Activated T-helper 1 cell treated with anti-CD3 and anti-CD28 coated beads, Interleukin-12 subunit alpha, Interleukin-12 subunit beta, Interleukin-2, Interleukin-4 antibody, amounts not matched to agents 30 ng/mL and 10 ng/mL and 1 ng/mL, durations not matched to agents 14 hours and 24 hours and 36 hours (primary cell): Measurements from ENCODE around the gene ADAMTS12. TPM values are rescaled to one million over a fixed set of nuclear protein-coding genes. Genes with fewer than 3 reads are reported as not detected.

Source experiments
- DNase-seq: peaks from one replicate; pipeline ENCODE4 v3.0.0; 2021; ENCODE audit warnings: low spot score
- H3K27ac Mint-ChIP-seq: one replicate; pipeline ENCODE4 v1.8.0; 2021; ENCODE audit warnings: mild to moderate bottlenecking, mixed read lengths
- H3K27me3 Mint-ChIP-seq: one replicate; pipeline ENCODE4 v1.8.0; 2022; ENCODE audit warnings: mild to moderate bottlenecking, moderate library complexity, mixed read lengths; ENCODE audit not compliant: insufficient read depth
- H3K36me3 Mint-ChIP-seq: one replicate; pipeline ENCODE4 v1.8.0; 2021; ENCODE audit warnings: low read depth, mixed read lengths
- H3K4me1 Mint-ChIP-seq: one replicate; pipeline ENCODE4 v1.8.0; 2021; ENCODE audit warnings: low read depth, mixed read lengths
- H3K4me3 Mint-ChIP-seq: one replicate; pipeline ENCODE4 v1.8.0; 2021; ENCODE audit warnings: mild to moderate bottlenecking, moderate library complexity, mixed read lengths
- H3K9me3 Mint-ChIP-seq: one replicate; pipeline ENCODE4 v1.8.0; 2021; ENCODE audit warnings: mixed read lengths
- intact Hi-C: fragments of 100-400 bp; cut with micrococcal nuclease; formaldehyde crosslinking; loops from one replicate; pipeline ENCODE4 v1.15.1; 2024
- total RNA-seq: library from RNA; stranded (reverse); gene quantifications from 2 replicates; pipeline ENCODE4 v1.2.3, GENCODE V29; 2022

The ADAMTS12 gene
- total RNA-seq, 1 donor from 2014 or later = not detected

GRCh38 chr5:33781286-33781685 is 110.5 kb downstream of the ADAMTS12 start:
- Mint-ChIP-seq H3K4me1 (no peaks in the 10 kb centered on the region), H3K27me3 (no peaks in the 10 kb centered on the region), H3K27ac (no peak overlapping the region), H3K4me3 (no peak overlapping the region), H3K9me3 (no peaks in the 10 kb centered on the region), H3K36me3 (no peaks in the 10 kb centered on the region)
- intact Hi-C loops = no loop called here
- no peak for DNase-seq

GRCh38 chr5:33776151-33776660 is 115.6 kb downstream of the ADAMTS12 start:
- H3K4me3 Mint-ChIP-seq = no peak overlapping the region
- no peaks in the 10 kb centered on the region for H3K36me3 Mint-ChIP-seq

GRCh38 chr5:33774341-33774740 is 117.4 kb downstream of the ADAMTS12 start:
- no peak overlapping the region for H3K27ac Mint-ChIP-seq
- H3K27me3 Mint-ChIP-seq = peaks cover 4% of the 10 kb centered on the region
- H3K36me3 Mint-ChIP-seq = no peaks in the 10 kb centered on the region
- DNase-seq = no peak
- H3K4me3 Mint-ChIP-seq = no peak overlapping the region
- H3K4me1 Mint-ChIP-seq = no peaks in the 10 kb centered on the region
- H3K9me3 Mint-ChIP-seq = no peaks in the 10 kb centered on the region
- intact Hi-C loops = no loop called here

More at GRCh38 chr5:33776151-33776660, 115.6 kb downstream of the ADAMTS12 start:
- H3K27ac Mint-ChIP-seq = no peak overlapping the region
- H3K4me1 Mint-ChIP-seq = no peaks in the 10 kb centered on the region
- H3K27me3 Mint-ChIP-seq = no peaks in the 10 kb centered on the region
- intact Hi-C loops = no loop called here
- H3K9me3 Mint-ChIP-seq = no peaks in the 10 kb centered on the region
- DNase-seq = no peak

GRCh38 chr5:33772380-33772897 is 119.4 kb downstream of the ADAMTS12 start:
- Mint-ChIP-seq H3K27me3 (peaks cover 5% of the 10 kb centered on the region), H3K27ac (no peak overlapping the region), H3K36me3 (no peaks in the 10 kb centered on the region), H3K9me3 (no peaks in the 10 kb centered on the region), H3K4me3 (no peak overlapping the region), H3K4me1 (no peaks in the 10 kb centered on the region)
- no peak for DNase-seq
- intact Hi-C loops = no loop called here

GRCh38 chr5:33769968-33770367 is 121.8 kb downstream of the ADAMTS12 start:
- Mint-ChIP-seq H3K36me3 (no peaks in the 10 kb centered on the region), H3K27ac (no peak overlapping the region), H3K4me3 (no peak overlapping the region), H3K9me3 (no peaks in the 10 kb centered on the region), H3K27me3 (peaks cover 5% of the 10 kb centered on the region), H3K4me1 (no peaks in the 10 kb centered on the region)
- intact Hi-C loops = no loop called here
- no peak for DNase-seq

- Mint-ChIP-seq H3K36me3 (no peaks in the 10 kb centered on the region), H3K4me3 (no peak overlapping the region), H3K9me3 (no peaks in the 10 kb centered on the region), H3K27me3 (peaks cover 5% of the 10 kb centered on the region), H3K27ac (no peak overlapping the region), H3K4me1 (no peaks in the 10 kb centered on the region)
- intact Hi-C loops = no loop called here
- no peak for DNase-seq
Observed at GRCh38 chr5:33769196-33769595, 122.6 kb downstream of the ADAMTS12 start.

- Mint-ChIP-seq H3K4me1 (no peaks in the 10 kb centered on the region), H3K4me3 (no peak overlapping the region)
- no peak for DNase-seq
Observed at GRCh38 chr5:33766023-33766422, 125.8 kb downstream of the ADAMTS12 start.

GRCh38 chr5:33764786-33765185 is 127.0 kb downstream of the ADAMTS12 start:
- DNase-seq = no peak
- intact Hi-C loops = no loop called here
- Mint-ChIP-seq H3K36me3 (no peaks in the 10 kb centered on the region), H3K4me3 (no peak overlapping the region), H3K27ac (no peak overlapping the region), H3K27me3 (peaks cover 1% of the 10 kb centered on the region), H3K4me1 (no peaks in the 10 kb centered on the region), H3K9me3 (no peaks in the 10 kb centered on the region)

More at GRCh38 chr5:33766023-33766422, 125.8 kb downstream of the ADAMTS12 start:
- intact Hi-C loops = no loop called here
- H3K36me3 Mint-ChIP-seq = no peaks in the 10 kb centered on the region
- no peak overlapping the region for H3K27ac Mint-ChIP-seq
- H3K9me3 Mint-ChIP-seq = no peaks in the 10 kb centered on the region
- peaks cover 5% of the 10 kb centered on the region for H3K27me3 Mint-ChIP-seq

GRCh38 chr5:33763435-33763834 is 128.4 kb downstream of the ADAMTS12 start:
- no peaks in the 10 kb centered on the region for H3K36me3 Mint-ChIP-seq
- no peak overlapping the region for H3K27ac Mint-ChIP-seq
- intact Hi-C loops = no loop called here
- H3K4me3 Mint-ChIP-seq = no peak overlapping the region
- no peaks in the 10 kb centered on the region for H3K9me3 Mint-ChIP-seq
- DNase-seq = no peak
- H3K27me3 Mint-ChIP-seq = peaks cover 1% of the 10 kb centered on the region
- H3K4me1 Mint-ChIP-seq = no peaks in the 10 kb centered on the region

GRCh38 chr5:33762859-33763258 is 128.9 kb downstream of the ADAMTS12 start:
- no peak overlapping the region for H3K4me3 Mint-ChIP-seq
- no peaks in the 10 kb centered on the region for H3K9me3 Mint-ChIP-seq
- intact Hi-C loops = no loop called here
- no peak for DNase-seq
- H3K36me3 Mint-ChIP-seq = no peaks in the 10 kb centered on the region
- H3K27ac Mint-ChIP-seq = no peak overlapping the region
- H3K27me3 Mint-ChIP-seq = no peaks in the 10 kb centered on the region
- no peaks in the 10 kb centered on the region for H3K4me1 Mint-ChIP-seq

- Mint-ChIP-seq H3K9me3 (no peaks in the 10 kb centered on the region), H3K27ac (no peak overlapping the region), H3K36me3 (no peaks in the 10 kb centered on the region), H3K4me1 (no peaks in the 10 kb centered on the region), H3K4me3 (no peak overlapping the region), H3K27me3 (no peaks in the 10 kb centered on the region)
- no peak for DNase-seq
- intact Hi-C loops = no loop called here
Observed at GRCh38 chr5:33761139-33761538, 130.7 kb downstream of the ADAMTS12 start.

GRCh38 chr5:33758737-33759136 is 133.1 kb downstream of the ADAMTS12 start:
- Mint-ChIP-seq H3K27ac (no peak overlapping the region), H3K4me1 (no peaks in the 10 kb centered on the region), H3K27me3 (no peaks in the 10 kb centered on the region), H3K4me3 (no peak overlapping the region), H3K36me3 (no peaks in the 10 kb centered on the region), H3K9me3 (no peaks in the 10 kb centered on the region)
- DNase-seq = no peak
- intact Hi-C loops = no loop called here

- intact Hi-C loops = no loop called here
- H3K9me3 Mint-ChIP-seq = no peaks in the 10 kb centered on the region
- DNase-seq = no peak
- H3K27me3 Mint-ChIP-seq = no peaks in the 10 kb centered on the region
- no peaks in the 10 kb centered on the region for H3K4me1 Mint-ChIP-seq
- no peak overlapping the region for H3K4me3 Mint-ChIP-seq
- no peaks in the 10 kb centered on the region for H3K36me3 Mint-ChIP-seq
- H3K27ac Mint-ChIP-seq = no peak overlapping the region
Observed at GRCh38 chr5:33756491-33756890, 135.3 kb downstream of the ADAMTS12 start.

- H3K27ac Mint-ChIP-seq = no peak overlapping the region
- no peak for DNase-seq
- H3K9me3 Mint-ChIP-seq = no peaks in the 10 kb centered on the region
- no peaks in the 10 kb centered on the region for H3K27me3 Mint-ChIP-seq
- H3K4me1 Mint-ChIP-seq = no peaks in the 10 kb centered on the region
- intact Hi-C loops = no loop called here
- H3K4me3 Mint-ChIP-seq = no peak overlapping the region
- H3K36me3 Mint-ChIP-seq = no peaks in the 10 kb centered on the region
Observed at GRCh38 chr5:33755231-33755630, 136.6 kb downstream of the ADAMTS12 start.
